ENCODE measurements around the gene RFX3. TPM values are rescaled to one million over a fixed set of nuclear protein-coding genes. Genes with fewer than 3 reads are reported as not detected.
A peak's percentile ranks its signal among the peaks of the same experiment; 100 is the strongest.

Gene RFX3
- total RNA-seq, 2 donors from 2014 or later: 17.2 to 22.5 TPM

DNA sequence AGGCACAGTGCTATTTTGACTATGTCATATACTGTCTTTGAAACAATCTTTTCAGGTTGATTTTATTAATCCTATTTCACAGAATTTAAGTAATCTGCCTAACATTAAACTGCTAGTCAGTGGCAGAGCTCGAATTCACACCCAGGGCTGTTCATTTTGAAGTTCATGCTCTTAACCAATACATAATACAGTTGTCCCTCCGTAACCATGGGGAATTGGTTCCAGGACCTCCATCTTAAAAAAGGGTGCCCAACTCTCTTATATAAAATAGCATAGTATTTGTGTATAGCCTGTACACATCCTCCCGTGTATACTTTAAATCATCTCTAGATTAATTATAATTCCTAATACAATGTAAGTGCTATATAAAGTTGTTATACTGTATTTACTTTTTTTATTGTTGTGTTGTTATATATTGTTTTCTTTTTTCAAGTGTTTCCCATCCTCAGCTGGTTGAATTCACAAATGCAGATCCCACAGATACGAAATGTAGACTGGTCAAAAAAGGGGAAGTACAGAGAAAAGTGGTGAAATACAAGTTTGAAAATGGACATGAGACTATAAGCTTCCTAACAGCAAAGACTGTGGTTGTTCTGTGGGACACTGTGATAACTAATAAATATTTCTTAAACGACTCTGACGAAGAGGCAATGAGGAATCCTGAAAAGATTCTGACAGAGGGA is 18.3 kb downstream of the RFX3 start:
- Mint-ChIP-seq H3K27me3 (no peaks in the 10 kb centered on the region), H3K4me3 (peak overlapping the region; percentile 77), H3K36me3 (no peaks in the 10 kb centered on the region), H3K27ac (peak overlapping the region; percentile 51 to 85), H3K4me1 (ENCODE audit: low read depth in 2 of 2) (peaks cover 20 to 24% of the 10 kb centered on the region in 2 donors), H3K9me3 (no peaks in the 10 kb centered on the region)
- DNase-seq (ENCODE audit: low spot score) (no peak), ATAC-seq (no peak)

DNA sequence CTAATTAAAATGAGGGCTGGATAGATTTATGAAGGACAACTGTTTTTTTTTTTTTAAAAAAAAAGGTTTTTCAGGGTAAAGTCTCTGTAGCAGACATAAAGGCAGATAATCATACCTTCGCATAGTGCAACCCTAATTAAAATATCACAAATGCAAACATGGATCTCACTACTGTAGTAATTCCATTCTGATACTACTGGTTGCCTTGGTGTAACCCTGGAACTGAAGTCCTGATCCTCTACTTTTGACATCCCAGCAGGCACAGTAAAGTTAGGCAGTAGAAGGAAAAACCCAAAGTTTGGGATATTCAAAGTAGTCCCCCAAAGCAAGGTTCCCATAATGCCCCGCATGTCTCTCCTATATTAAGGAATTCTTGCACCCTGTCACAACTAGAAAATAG is 19.6 kb downstream of the RFX3 start:
- Mint-ChIP-seq H3K27me3 (no peaks in the 10 kb centered on the region), H3K27ac (no peak overlapping the region), H3K9me3 (no peaks in the 10 kb centered on the region), H3K36me3 (no peaks in the 10 kb centered on the region), H3K4me1 (ENCODE audit: low read depth in 2 of 2) (peaks cover 15 to 18% of the 10 kb centered on the region in 2 donors), H3K4me3 (no peak overlapping the region)
- ATAC-seq (no peak), DNase-seq (ENCODE audit: low spot score) (no peak)

DNA sequence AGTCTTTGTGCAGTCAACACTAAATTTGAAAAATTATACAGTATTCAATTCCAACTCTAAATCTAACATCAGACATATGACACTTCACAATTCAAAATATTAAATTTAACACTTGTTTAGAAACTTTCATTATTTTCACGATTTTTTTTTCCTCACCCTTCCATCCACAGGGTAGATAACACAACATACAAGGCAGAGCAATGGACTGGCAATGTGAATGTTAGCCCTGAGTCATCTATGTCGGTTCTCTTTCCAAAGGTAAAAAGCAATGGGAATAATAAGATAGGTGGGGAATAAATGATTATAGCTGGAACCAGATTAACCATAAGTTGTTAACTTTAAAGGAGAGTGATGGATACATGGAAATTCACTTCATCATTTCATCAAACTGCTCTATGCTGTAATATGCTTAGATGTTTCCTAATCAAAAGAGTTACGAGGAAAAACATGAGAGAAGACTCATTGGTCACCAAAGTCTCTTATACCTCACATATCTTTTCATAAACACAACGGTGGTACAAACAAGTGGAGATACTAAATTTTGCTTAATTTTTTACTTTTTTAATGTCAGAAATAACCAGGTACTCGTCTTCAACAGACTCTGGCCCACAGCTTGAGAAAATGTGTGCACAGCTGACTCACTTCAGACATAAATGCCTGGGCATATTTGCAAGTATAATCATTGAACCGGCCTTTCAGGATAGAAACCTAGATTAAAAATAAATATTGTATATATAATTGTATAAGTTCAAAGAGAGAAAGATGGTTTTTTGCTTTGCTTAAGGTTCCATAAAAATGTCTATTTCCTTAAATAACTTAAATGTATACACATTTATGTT is 23.0 kb downstream of the RFX3 start:
- H3K9me3 Mint-ChIP-seq: no peaks in the 10 kb centered on the region
- no peak for ATAC-seq

DNA sequence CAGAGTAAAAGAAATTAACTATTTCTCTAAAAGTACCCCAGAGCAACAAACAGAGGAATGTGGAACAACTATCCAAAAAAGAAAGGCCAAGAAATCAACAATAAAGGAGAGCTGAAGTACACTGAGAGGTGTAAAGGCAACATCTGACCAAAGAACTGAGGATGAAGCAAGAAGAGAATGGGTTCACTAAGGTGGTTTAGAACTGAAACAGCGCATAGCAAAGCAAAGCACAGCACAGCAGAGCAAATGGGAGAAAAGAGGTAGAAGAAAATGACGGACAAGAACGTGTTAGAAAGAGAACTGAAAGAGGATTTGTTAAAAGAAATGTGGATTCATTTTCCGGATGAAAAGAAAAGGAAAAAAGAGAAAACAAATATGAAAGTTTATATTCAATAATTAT is 25.8 kb downstream of the RFX3 start:
- Mint-ChIP-seq H3K27me3 (no peaks in the 10 kb centered on the region), H3K4me1 (ENCODE audit: low read depth in 2 of 2) (peaks cover 4% of the 10 kb centered on the region in 2 donors), H3K36me3 (no peaks in the 10 kb centered on the region), H3K27ac (no peak overlapping the region), H3K9me3 (no peaks in the 10 kb centered on the region), H3K4me3 (no peak overlapping the region)
- no peak for ATAC-seq
- DNase-seq (ENCODE audit: low spot score): no peak

More for the DNA sequence above, 23.0 kb downstream of the RFX3 start:
- H3K27ac Mint-ChIP-seq: no peak overlapping the region
- H3K4me1 Mint-ChIP-seq (ENCODE audit: low read depth in 2 of 2): peaks cover 8 to 10% of the 10 kb centered on the region in 2 donors
- no peaks in the 10 kb centered on the region for H3K36me3 Mint-ChIP-seq
- H3K27me3 Mint-ChIP-seq: no peaks in the 10 kb centered on the region
- no peak overlapping the region for H3K4me3 Mint-ChIP-seq
- DNase-seq (ENCODE audit: low spot score): no peak

DNA sequence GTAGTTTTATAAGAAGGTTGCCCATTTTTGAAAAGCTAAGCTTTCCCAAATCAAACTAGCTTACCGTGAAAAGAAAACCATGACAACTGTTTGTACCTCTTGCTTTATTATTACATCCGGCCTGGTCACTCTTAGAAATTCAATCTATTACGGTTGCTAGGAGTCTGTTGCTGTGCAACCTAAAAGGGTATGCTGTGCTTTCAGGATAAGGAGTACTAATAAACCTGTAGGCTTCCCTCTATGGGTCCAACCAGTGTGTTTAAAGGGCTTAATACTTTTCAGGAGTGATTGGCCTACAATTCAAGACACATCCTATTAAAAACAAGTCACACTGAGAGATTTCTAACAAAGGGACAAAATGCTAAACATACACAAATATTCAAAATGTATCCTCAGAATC is 27.1 kb downstream of the RFX3 start:
- Mint-ChIP-seq H3K27ac (no peak overlapping the region), H3K9me3 (no peaks in the 10 kb centered on the region), H3K4me1 (ENCODE audit: low read depth in 2 of 2) (peaks cover 4 to 6% of the 10 kb centered on the region in 2 donors), H3K36me3 (no peaks in the 10 kb centered on the region), H3K27me3 (no peaks in the 10 kb centered on the region), H3K4me3 (no peak overlapping the region)
- ATAC-seq (no peak), DNase-seq (ENCODE audit: low spot score) (no peak)

DNA sequence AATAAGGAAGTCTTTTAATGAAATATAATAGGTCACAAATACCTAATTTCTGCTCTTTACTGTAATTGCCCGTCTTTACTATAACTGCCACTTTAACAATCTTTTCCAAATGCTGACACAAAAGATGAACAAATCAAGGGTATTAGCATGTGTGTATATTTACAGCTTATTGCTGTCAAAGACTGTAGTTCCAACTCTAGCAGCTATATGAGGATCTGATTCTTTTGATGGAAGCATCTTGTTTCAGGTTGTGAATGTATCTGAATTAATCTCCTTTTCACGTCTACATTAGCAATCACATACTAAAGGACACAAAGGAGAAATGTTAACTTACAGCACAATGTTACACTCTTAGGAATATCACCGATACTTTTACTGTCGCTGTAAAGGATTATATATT is 27.9 kb downstream of the RFX3 start:
- H3K9me3 Mint-ChIP-seq: no peaks in the 10 kb centered on the region
- H3K27me3 Mint-ChIP-seq: no peaks in the 10 kb centered on the region
- ATAC-seq (no peak), DNase-seq (ENCODE audit: low spot score) (no peak)
- H3K4me3 Mint-ChIP-seq: no peak overlapping the region
- H3K36me3 Mint-ChIP-seq: no peaks in the 10 kb centered on the region
- H3K27ac Mint-ChIP-seq: no peak overlapping the region
- peaks cover 4 to 8% of the 10 kb centered on the region in 2 donors for H3K4me1 Mint-ChIP-seq (ENCODE audit: low read depth in 2 of 2)

DNA sequence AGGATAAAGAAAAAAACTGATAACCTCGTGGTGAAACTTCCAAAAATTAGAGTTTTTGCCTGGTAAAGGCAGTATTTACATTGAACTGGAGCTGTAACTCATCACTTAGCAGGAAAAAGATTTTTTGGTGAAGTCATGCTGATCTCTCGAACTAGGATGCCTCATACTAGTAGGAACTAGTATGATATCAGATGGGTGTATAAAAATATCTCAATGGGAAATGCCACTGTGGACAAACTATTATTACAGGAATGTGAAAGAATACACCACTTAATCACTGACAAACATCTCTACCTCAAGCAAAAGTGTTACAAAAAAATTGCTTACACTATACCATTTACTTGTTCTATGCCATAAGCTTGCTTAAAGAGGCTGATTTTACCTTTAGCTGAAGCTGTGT is 28.4 kb downstream of the RFX3 start:
- peaks cover 4 to 8% of the 10 kb centered on the region in 2 donors for H3K4me1 Mint-ChIP-seq (ENCODE audit: low read depth in 2 of 2)
- H3K36me3 Mint-ChIP-seq: no peaks in the 10 kb centered on the region
- H3K27ac Mint-ChIP-seq: no peak overlapping the region
- H3K4me3 Mint-ChIP-seq: no peak overlapping the region
- no peaks in the 10 kb centered on the region for H3K9me3 Mint-ChIP-seq
- H3K27me3 Mint-ChIP-seq: no peaks in the 10 kb centered on the region
- DNase-seq (ENCODE audit: low spot score) (no peak), ATAC-seq (no peak)

DNA sequence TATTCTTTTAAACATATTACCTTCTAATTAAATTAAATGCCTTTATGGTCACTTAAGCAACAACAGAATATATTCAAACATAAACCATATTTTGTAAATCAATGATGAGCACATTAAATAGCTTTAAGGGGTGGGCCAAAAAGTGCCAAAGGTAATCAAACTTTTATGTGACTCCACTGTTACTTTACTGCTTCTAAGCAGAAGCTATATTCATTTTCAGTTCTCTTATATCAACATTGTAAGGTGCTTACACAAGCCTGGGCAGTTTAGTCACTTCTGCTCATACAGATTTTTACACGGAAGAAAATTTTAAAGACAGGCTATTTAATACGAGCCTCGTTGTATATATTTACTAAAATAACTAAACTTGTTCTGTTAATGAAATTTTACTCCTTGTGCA is 29.9 kb downstream of the RFX3 start:
- no peaks in the 10 kb centered on the region for H3K36me3 Mint-ChIP-seq
- ATAC-seq: no peak
- H3K27me3 Mint-ChIP-seq: no peaks in the 10 kb centered on the region
- H3K4me1 Mint-ChIP-seq (ENCODE audit: low read depth in 2 of 2): peaks cover 4 to 8% of the 10 kb centered on the region in 2 donors
- H3K27ac Mint-ChIP-seq: no peak overlapping the region
- no peaks in the 10 kb centered on the region for H3K9me3 Mint-ChIP-seq
- no peak for DNase-seq (ENCODE audit: low spot score)
- no peak overlapping the region for H3K4me3 Mint-ChIP-seq

DNA sequence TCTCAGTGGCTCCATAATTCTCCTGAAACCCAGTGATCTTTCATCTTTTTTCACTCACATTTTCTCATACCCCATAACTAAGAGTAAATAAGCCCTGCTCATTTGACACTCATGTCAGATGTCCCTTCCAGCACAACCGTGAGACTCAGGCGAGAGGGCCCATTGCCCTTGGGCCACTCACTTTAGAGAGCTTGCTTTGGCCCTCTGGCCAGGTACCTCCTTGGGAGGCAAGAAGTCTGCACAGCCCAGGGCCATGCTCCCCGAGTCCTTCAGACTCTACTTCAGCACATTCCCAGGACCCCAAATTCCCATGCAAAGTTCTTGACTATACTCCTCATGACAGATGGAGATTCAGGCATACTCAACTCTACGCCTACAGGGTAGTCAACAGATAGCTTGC is 33.6 kb downstream of the RFX3 start:
- no peak for ATAC-seq
- Mint-ChIP-seq H3K36me3 (peaks cover 4% of the 10 kb centered on the region), H3K9me3 (no peaks in the 10 kb centered on the region), H3K4me1 (ENCODE audit: low read depth in 2 of 2) (peaks cover 0 to 4% of the 10 kb centered on the region in 2 donors), H3K4me3 (no peak overlapping the region), H3K27ac (no peak overlapping the region), H3K27me3 (no peaks in the 10 kb centered on the region)
- DNase-seq (ENCODE audit: low spot score): no peak

DNA sequence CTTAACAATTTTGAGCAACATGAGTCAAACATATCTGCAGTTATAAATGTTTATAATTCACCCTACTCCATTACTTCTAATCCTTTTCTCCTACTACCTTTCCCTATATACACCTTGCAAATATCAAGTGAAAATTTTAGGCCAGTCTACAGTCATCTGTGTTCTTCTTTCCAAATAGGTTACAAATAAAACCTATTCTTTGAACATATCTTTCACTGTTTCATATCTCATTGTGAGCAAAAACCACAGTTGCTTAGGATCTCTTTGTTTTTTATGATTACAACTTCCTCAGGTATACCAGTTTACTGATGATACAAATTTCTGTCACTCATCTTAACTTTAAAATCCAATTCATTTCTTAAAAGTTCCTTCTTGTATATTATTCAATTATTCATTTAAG is 34.4 kb downstream of the RFX3 start:
- ATAC-seq: no peak

DNA sequence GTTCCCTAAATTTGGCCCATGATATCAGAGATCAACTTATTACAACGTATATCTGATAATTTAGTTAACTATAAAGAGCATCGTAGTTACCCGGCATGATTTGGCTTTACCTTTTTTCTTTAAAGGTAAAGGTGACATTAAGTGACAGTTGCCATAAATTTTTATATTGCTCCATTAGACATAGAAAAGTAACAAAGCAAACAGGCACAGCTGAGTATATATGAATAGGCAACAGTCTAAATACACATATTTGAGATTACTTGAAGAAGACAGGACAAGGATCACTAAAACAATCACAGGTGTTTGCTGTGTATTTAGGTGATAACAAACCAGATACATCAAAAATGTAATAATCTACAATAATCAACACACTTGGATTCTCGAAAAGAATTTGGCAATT is 34.8 kb downstream of the RFX3 start:
- ATAC-seq (no peak), DNase-seq (ENCODE audit: low spot score) (no peak)
- Mint-ChIP-seq H3K9me3 (no peaks in the 10 kb centered on the region), H3K36me3 (peaks cover 4% of the 10 kb centered on the region), H3K4me1 (ENCODE audit: low read depth in 2 of 2) (peaks cover 0 to 4% of the 10 kb centered on the region in 2 donors), H3K27ac (no peak overlapping the region), H3K4me3 (no peak overlapping the region), H3K27me3 (no peaks in the 10 kb centered on the region)

More for the DNA sequence above, 34.4 kb downstream of the RFX3 start:
- peaks cover 4% of the 10 kb centered on the region for H3K36me3 Mint-ChIP-seq
- H3K27ac Mint-ChIP-seq: no peak overlapping the region
- DNase-seq (ENCODE audit: low spot score): no peak
- H3K4me1 Mint-ChIP-seq (ENCODE audit: low read depth in 2 of 2): peaks cover 0 to 4% of the 10 kb centered on the region in 2 donors
- no peaks in the 10 kb centered on the region for H3K27me3 Mint-ChIP-seq
- H3K4me3 Mint-ChIP-seq: no peak overlapping the region
- H3K9me3 Mint-ChIP-seq: no peaks in the 10 kb centered on the region

DNA sequence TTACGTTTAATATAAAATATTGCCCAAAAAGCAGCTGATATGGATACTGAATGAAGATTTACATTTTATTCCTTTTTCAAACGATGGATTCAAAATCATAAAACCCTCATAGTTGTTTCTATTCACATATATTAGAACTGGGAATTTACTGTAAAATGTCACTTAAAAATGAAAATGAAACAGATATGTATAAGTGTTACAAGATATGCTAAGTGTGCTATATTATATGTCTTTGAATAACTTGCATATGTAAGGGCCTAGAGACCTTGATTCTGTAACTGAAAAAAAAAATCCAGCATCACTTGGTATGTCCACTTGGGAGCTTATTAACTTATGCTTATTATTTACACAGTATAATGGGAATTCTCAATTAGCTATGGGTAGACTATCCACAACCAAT is 43.2 kb downstream of the RFX3 start:
- Mint-ChIP-seq H3K27ac (peak overlapping the region in 1 of 2 donors; percentile 59), H3K4me1 (ENCODE audit: low read depth in 2 of 2) (peaks cover 23 to 34% of the 10 kb centered on the region in 2 donors), H3K27me3 (no peaks in the 10 kb centered on the region), H3K9me3 (no peaks in the 10 kb centered on the region), H3K4me3 (no peak overlapping the region), H3K36me3 (peaks cover 8% of the 10 kb centered on the region)
- ATAC-seq (peak in 1 of 2 donors; percentile 60), DNase-seq (ENCODE audit: low spot score) (no peak)

DNA sequence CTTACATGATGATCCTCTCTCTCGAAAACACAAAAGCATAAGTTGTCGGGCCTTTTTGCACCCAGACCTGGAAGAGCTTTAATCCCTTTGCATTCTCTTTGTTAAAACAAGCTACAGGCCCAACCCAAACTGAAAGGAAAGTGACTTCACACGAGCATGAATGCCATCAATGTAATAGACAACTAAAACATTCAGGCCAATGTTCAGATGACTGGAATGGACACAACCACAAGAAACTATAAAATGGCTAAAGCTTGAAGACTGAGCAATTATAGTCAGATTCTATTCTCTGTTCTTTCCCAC is 45.5 kb downstream of the RFX3 start:
- peak overlapping the region; percentile 23 for H3K4me3 Mint-ChIP-seq
- H3K27ac Mint-ChIP-seq: peak overlapping the region; percentile 89 to 94
- ATAC-seq (no peak), DNase-seq (ENCODE audit: low spot score) (no peak)
- peaks cover 8% of the 10 kb centered on the region for H3K36me3 Mint-ChIP-seq
- H3K27me3 Mint-ChIP-seq: no peaks in the 10 kb centered on the region
- H3K9me3 Mint-ChIP-seq: no peaks in the 10 kb centered on the region
- peaks cover 40 to 55% of the 10 kb centered on the region in 2 donors for H3K4me1 Mint-ChIP-seq (ENCODE audit: low read depth in 2 of 2)

DNA sequence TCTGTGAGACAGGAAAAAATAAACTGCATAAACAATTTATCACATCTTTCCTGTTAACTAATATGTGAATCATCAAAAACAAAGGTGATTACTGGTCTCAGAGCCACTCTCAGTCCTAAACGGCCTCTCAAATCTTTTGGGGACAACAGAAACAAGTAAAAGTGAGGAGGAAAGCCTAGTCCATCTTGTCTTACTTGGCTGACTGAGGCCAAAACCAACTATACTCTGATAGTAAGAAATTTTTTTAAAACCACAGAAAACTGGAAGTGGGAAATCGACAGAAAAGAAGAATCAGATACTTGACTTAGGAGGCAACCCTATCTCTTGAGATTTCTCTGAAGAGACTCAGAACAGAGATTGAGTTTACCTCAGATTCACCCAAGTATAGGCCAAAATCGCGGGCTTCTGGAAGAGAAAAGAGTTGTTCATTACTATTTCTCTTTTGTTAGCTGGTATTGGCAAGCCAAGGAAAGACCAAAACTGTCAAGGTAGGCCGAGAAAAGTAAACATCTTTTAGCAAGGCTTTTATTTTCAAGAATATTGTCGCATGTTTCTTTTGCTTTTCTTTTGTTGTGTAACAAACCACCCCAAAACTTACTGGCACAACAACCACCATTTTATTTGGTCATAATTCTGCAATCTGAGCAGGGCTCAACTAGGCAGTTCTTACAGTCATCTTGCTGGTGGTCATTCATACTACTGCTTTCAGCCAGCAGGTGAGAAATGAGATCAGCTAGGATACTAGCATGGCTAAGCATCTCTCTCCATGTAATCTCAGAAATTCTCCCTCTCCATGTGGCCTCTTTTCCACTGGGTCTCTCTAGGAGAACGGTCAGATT is 46.1 kb downstream of the RFX3 start:
- Mint-ChIP-seq H3K4me3 (peak overlapping the region; percentile 34), H3K27ac (peak overlapping the region; percentile 89 to 94), H3K36me3 (peaks cover 8% of the 10 kb centered on the region), H3K9me3 (no peaks in the 10 kb centered on the region), H3K4me1 (ENCODE audit: low read depth in 2 of 2) (peaks cover 46 to 61% of the 10 kb centered on the region in 2 donors), H3K27me3 (no peaks in the 10 kb centered on the region)
- no peak for DNase-seq (ENCODE audit: low spot score)
- ATAC-seq: peak in 1 of 2 donors; percentile 54
